ES-I3 (cell line): ENCODE results near the gene HSD17B4.
"Not testable (repeated sequence)": the region's sequence is repeated elsewhere in the genome, so short reads cannot be mapped to it uniquely, and the experiment has no call there.

Experiments used
- H3K36me3 ChIP-seq: 2 replicates; pipeline ENCODE4 v1.6.1; 2013; ENCODE audit warnings: mild to moderate bottlenecking, low read length, control low read depth, moderate library complexity; ENCODE audit not compliant: insufficient read depth
- H3K4me1 ChIP-seq: 2 replicates; pipeline ENCODE4 v1.6.1; 2013; ENCODE audit warnings: mild to moderate bottlenecking, control low read depth, low read length; ENCODE audit not compliant: insufficient read depth
- H3K9ac ChIP-seq: 2 replicates; pipeline ENCODE4 v1.6.1; 2013; ENCODE audit warnings: low read depth, mild to moderate bottlenecking, low read length, moderate library complexity
- H3K9me3 ChIP-seq: 2 replicates; pipeline ENCODE4 v1.6.1; 2013; ENCODE audit warnings: mild to moderate bottlenecking, low read length, moderate library complexity; ENCODE audit not compliant: control insufficient read depth, insufficient read depth

HSD17B4 gene

DNA sequence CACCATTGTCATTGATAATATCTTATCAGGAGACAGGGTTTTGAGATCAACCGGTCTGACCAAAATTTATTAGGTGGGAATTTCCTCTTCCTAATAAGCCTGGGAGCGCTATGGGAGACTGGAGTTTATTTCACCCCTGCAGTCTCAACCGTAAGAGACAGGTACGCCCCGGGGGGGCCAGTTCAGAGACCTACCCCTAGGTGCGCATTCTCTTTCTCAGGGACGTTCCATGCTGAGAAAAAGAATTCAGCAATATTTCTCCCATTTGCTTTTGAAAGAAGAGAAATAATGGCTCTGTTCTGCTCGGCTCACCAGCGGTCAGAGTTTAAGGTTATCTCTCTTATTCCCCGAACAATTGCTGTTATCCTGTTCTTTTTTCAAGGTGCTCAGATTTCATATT, 28.3 kb downstream of the HSD17B4 start:
- not testable (repeated sequence) for H3K9ac ChIP-seq, H3K9me3 ChIP-seq, H3K36me3 ChIP-seq
- peaks cover 36% of the 10 kb centered on the region for H3K4me1 ChIP-seq

DNA sequence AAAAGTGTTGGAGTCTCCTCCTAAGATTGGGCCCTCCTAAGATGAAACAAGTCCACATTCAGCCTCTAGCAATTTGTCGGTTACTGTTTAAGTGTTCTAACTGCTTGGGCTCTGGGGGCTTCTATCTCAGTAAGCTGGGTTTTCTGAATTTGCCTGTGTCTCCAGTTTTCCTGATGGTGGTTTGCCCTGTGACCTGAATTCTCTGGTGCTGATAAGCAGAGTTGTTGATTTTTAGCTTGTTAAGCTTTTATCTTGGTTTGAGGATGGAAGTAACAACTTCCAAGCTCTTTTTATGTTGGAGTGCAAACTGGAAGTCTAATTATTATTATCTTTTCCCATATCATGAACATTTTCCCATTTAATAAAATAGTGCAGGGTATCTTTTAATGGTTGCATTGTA, 30.9 kb downstream of the HSD17B4 start:
- no peak overlapping the region for H3K9ac ChIP-seq
- H3K36me3 ChIP-seq = no peaks in the 10 kb centered on the region; the same call in 1 of the 2 replicates
- peaks cover 28% of the 10 kb centered on the region for H3K4me1 ChIP-seq
- H3K9me3 ChIP-seq = no peaks in the 10 kb centered on the region

- Histone ChIP-seq H3K9me3 (no peaks in the 10 kb centered on the region), H3K9ac (no peak overlapping the region), H3K4me1 (peaks cover 18% of the 10 kb centered on the region), H3K36me3 (no peaks in the 10 kb centered on the region; the same call in none of the 2 replicates)
These were observed 32.6 kb downstream of the HSD17B4 start for GRCh38 chr5:119484884-119485283.

DNA sequence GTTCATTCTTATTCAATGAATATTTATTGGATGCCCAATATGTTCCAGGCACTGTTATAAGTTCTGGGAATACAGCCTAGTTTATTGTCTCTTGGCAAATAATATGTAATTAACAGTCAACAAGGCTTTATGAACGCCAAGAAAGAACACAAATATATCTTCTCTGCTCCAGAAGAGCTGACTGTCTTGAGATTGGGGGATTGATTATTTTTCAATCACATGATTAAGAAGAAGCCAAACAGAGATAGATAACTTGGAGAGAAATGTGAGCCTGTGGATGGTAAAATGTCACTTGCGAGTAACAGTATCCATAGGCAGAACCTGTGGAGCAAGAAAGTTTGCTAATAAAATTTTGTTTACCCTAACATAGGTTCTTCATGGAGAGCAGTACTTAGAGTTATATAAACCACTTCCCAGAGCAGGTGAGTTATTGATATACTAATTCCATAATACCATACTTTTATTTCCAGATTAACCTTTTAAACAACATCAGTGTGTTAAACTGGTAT, 49.4 kb downstream of the HSD17B4 start:
- Histone ChIP-seq H3K9me3 (peaks cover 3% of the 10 kb centered on the region), H3K4me1 (no peaks in the 10 kb centered on the region), H3K36me3 (0 out of 2 replicates have a peak, but pooled peaks cover 5% of the 10 kb centered on the region), H3K9ac (no peak overlapping the region)

GRCh38 chr5:119503939-119504338, 51.6 kb downstream of the HSD17B4 start:
- not testable (repeated sequence) for H3K9ac ChIP-seq, H3K36me3 ChIP-seq, H3K9me3 ChIP-seq, H3K4me1 ChIP-seq

- H3K36me3 ChIP-seq = peaks cover 13% of the 10 kb centered on the region
- peaks cover 3% of the 10 kb centered on the region; the same call in 1 of the 2 replicates for H3K9me3 ChIP-seq
- H3K4me1 ChIP-seq = no peaks in the 10 kb centered on the region
- no peak overlapping the region for H3K9ac ChIP-seq
These were observed 60.0 kb downstream of the HSD17B4 start for GRCh38 chr5:119512277-119512676.

DNA sequence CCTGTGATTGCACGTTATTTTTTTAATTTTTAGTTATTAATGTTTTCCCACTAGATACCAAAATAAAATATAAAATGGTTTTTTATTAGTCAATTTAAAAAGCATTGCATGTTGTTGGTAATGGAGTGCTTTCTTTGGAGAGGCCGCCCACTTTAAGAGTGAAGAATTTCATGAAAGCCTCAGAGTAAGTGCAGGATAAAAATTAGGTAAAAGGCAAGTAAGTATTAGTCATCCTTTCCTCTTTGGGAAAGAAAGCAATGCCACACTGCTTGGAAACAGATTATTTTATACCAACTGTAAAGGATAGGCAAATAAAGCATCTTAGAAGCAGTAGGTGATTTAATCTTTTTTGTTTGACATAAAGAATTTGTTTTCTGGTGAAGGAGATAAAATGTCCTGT, 62.9 kb downstream of the HSD17B4 start:
- no peak overlapping the region for H3K9ac ChIP-seq
- peaks cover 13% of the 10 kb centered on the region for H3K36me3 ChIP-seq

DNA sequence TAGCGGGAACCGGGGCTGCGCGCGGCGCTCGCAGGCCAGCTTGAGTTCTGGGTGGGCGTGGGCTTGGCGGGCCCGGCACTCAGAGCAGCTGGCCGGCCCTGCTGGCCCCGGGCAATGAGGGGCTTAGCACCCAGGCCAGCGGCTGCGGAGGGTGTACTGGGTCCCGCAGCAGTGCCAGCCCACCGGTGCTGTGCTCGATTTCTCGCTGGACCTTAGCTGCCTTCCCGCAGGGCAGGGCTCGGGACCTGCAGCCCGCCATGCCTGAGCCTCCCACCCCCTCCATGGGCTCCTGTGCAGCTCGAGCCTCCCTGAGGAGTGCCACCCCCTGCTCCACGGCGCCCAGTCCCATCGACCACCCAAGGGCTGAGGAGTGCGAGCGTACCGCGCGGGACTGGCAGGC, 64.8 kb downstream of the HSD17B4 start:
- H3K36me3 ChIP-seq, H3K9me3 ChIP-seq, H3K9ac ChIP-seq, H3K4me1 ChIP-seq: not testable (repeated sequence)

More for the DNA sequence above, 62.9 kb downstream of the HSD17B4 start:
- Histone ChIP-seq H3K9me3 (no peaks in the 10 kb centered on the region), H3K4me1 (no peaks in the 10 kb centered on the region)

DNA sequence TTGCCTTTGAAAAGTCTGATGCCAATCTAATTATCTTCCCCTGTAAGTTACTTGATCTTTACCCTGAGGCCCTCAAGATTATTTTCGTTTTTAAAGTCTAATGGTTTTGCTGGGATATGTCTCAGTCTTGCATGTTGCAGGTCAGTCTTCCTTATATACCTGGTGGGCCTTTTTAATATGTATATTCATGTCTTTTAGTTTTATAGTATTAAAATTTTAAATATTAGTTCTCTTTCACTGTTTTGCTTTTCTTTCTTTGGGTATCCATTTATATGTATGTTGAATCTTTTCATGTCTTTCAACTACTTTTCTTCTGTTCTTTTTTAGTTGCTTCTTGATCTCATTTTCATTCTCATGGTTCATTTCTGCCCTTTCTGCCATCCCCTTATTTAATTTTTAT, 68.9 kb downstream of the HSD17B4 start:
- H3K4me1 ChIP-seq = no peaks in the 10 kb centered on the region
- no peaks in the 10 kb centered on the region for H3K36me3 ChIP-seq
- H3K9me3 ChIP-seq = no peaks in the 10 kb centered on the region
- H3K9ac ChIP-seq = no peak overlapping the region

- H3K36me3 ChIP-seq = no peaks in the 10 kb centered on the region
- no peaks in the 10 kb centered on the region for H3K9me3 ChIP-seq
- H3K4me1 ChIP-seq = no peaks in the 10 kb centered on the region
- H3K9ac ChIP-seq = no peak overlapping the region
These were observed 70.5 kb downstream of the HSD17B4 start for GRCh38 chr5:119522841-119523240.

DNA sequence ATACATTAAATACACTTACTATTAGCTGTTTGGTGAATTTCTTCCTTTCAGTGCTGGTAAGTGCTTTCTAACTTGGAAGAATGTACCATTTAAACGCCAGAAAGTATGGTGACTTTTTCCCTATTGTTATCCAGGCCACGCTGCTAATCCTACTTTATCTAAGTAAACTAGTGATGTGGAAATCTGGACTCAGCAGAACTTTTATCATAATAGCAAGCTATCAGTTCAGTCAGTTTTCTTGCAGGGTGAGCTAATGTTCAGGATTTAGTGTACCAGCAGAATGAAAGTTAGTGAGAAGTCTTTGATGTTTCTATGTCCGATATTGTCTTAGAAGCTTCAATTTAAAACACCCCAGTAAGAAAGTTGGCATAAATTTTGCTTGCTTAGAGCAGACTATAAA, 72.2 kb downstream of the HSD17B4 start:
- Histone ChIP-seq H3K9me3 (no peaks in the 10 kb centered on the region), H3K9ac (no peak overlapping the region), H3K36me3 (no peaks in the 10 kb centered on the region), H3K4me1 (no peaks in the 10 kb centered on the region)

DNA sequence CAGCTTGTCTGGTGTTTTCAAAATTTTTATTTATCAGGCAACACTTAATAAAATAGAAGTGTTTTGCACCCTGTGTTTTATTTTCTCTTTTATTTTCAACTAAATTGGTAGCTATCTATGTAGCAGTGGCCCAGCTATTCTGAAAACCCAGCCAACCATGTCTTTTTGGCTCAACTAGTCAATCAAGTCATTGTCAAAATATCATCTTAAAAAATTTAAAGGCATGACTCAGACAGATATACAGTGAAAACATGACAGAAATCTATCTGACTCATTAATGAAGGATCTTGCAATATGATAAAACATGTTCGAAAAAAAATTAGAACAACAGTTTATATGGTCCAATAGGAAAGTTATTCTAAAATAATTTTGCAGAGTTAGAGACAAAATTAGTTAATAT, 75.1 kb downstream of the HSD17B4 start:
- 0 out of 2 replicates have a peak, but pooled peaks cover 5% of the 10 kb centered on the region for H3K36me3 ChIP-seq
- no peaks in the 10 kb centered on the region for H3K4me1 ChIP-seq
- no peak overlapping the region for H3K9ac ChIP-seq
- H3K9me3 ChIP-seq = no peaks in the 10 kb centered on the region

- Histone ChIP-seq H3K9me3 (no peaks in the 10 kb centered on the region), H3K4me1 (no peaks in the 10 kb centered on the region), H3K36me3 (0 out of 2 replicates have a peak, but pooled peaks cover 5% of the 10 kb centered on the region), H3K9ac (no peak overlapping the region)
These were observed 77.5 kb downstream of the HSD17B4 start for GRCh38 chr5:119529811-119530210.

DNA sequence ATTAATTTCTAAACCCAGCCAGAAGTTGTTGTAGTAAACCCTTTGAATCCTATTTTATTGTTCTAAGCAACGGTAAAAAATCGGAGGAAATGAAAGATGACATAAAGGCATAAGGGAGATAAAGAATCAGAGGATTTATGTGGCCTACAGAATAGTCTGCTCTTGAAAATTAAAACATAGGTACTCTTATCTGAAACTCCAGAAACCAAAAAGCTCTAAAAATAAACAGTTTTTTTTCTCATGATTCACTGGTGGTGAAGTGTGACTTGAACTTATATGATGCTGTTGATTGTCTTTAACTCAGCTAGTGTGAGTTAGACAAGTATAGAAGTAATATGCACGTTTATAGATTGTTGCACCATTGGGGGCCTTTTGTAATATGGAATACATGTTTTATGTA, 80.3 kb downstream of the HSD17B4 start:
- no peaks in the 10 kb centered on the region for H3K4me1 ChIP-seq
- H3K9me3 ChIP-seq = no peaks in the 10 kb centered on the region
- H3K9ac ChIP-seq = no peak overlapping the region
- peaks cover 8% of the 10 kb centered on the region for H3K36me3 ChIP-seq

DNA sequence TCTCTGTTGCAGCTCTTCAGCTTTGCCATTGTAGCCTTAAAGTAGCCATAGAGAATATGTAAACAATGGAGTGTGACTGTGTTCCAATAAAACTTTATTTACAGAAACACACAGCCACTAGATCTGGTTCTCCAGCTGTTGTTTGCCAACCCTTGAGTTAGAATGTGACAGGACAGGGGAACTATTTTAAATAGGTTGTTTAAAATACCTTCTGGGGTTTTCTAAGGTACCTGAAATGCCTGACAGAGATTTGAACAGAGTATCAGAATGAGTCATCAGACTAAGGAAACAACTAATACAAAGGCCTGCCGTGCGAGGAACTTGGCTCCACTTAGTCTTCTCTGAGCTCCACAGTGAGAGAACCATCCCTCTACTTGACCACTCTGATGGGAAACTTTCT, 85.4 kb downstream of the HSD17B4 start:
- H3K9me3 ChIP-seq = no peaks in the 10 kb centered on the region
- H3K9ac ChIP-seq = no peak overlapping the region
- no peaks in the 10 kb centered on the region for H3K4me1 ChIP-seq
- peaks cover 8% of the 10 kb centered on the region for H3K36me3 ChIP-seq

DNA sequence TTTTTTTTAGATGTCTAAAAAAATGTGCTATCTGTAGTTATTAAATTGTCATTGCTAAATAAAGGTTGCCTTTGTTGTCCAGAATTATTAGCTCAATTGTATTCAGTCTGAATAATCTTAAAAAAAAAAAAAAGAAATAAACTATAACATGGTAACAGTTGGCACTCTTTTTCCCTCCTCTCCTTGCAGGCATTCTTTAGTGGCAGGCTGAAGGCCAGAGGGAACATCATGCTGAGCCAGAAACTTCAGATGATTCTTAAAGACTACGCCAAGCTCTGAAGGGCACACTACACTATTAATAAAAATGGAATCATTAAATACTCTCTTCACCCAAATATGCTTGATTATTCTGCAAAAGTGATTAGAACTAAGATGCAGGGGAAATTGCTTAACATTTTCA, 89.4 kb downstream of the HSD17B4 start:
- Histone ChIP-seq H3K9ac (no peak overlapping the region), H3K9me3 (no peaks in the 10 kb centered on the region), H3K36me3 (peaks cover 6% of the 10 kb centered on the region), H3K4me1 (no peaks in the 10 kb centered on the region)
